OCI-M1 (cell line): ENCODE measurements around the gene ARHGEF1.
"Not testable (repeated sequence)": the region's sequence is repeated elsewhere in the genome, so short reads cannot be mapped to it uniquely, and the experiment has no call there.

Source experiments
- DNase-seq: peaks from one replicate; lab custom pipeline; 2025; lab: John Stamatoyannopoulos, UW

ARHGEF1 gene

DNA sequence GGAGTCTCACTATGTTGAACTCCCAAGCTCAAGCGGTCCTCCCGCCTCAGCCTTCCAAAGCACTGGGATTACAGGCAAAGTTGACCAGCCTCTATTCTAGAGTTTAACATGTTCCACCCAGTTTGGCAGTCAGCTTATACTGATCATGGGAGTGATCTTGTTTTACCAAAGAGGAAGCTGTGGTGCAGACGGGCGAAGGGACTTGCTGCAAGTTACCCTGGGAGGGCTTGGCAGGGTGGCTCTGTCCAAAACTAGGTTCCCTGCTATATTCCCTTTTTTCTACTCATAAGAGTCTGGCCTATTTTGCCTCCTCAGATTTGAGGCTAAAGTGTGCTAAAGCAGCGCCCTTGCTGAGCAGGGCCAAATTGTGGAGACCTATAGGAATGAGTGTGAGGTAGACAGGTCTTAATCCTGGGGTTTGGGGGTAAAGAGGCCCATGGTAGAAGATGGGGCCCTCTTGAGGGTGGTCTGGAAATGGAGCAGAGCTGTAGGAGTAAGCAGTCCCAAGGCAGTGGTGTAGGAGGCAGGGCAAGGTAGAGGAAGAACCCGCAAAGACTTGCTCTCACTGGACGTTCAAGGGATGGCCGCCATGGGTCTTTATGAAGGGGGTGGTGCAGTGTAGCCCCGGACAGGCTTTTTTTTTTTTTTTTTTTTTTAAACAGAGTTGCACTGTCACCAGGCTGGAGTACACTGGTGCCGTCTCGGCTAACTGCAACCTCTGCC, 19.6 kb upstream of the ARHGEF1 start:
- no peak for DNase-seq

DNA sequence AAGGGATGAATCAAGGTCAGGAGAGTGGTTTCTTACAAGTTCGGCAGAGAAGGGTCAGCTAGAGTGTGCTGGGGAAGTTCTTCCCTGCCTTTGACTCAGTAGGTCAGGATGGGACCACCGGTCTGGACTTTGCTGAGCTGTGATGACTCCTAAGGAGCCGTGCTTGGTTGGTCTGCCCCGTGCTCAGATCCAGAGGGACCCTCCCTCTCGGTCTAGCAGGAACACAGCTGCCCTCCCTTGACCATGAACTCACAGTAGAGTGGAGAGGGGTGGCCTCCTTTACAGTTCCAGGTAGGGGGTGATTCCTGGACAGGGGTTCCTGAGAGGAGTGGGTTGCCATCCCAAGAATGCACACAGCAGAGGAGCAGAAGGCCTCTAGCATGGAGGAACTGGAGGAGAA, 18.6 kb upstream of the ARHGEF1 start:
- no peak for DNase-seq

DNA sequence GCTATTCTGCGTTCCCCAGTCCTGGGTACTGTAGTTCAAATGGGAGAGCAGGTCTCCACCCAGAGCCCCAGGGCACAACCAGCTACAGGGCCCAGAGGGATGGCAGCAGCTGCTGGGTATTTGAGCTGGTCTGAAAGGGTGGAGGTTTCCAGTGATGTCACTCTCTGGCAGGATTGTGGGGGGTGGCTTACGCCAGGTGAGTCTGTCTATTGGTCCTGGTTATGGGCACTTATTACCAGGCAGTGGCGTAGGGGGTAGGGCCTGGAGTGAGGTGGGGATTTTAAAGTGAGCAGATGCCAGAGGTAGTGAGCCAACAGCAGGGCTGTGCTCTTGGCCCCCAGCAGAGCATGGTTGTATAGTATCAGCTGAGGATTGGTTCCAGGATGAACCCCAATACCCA, 16.7 kb upstream of the ARHGEF1 start:
- no peak for DNase-seq

DNA sequence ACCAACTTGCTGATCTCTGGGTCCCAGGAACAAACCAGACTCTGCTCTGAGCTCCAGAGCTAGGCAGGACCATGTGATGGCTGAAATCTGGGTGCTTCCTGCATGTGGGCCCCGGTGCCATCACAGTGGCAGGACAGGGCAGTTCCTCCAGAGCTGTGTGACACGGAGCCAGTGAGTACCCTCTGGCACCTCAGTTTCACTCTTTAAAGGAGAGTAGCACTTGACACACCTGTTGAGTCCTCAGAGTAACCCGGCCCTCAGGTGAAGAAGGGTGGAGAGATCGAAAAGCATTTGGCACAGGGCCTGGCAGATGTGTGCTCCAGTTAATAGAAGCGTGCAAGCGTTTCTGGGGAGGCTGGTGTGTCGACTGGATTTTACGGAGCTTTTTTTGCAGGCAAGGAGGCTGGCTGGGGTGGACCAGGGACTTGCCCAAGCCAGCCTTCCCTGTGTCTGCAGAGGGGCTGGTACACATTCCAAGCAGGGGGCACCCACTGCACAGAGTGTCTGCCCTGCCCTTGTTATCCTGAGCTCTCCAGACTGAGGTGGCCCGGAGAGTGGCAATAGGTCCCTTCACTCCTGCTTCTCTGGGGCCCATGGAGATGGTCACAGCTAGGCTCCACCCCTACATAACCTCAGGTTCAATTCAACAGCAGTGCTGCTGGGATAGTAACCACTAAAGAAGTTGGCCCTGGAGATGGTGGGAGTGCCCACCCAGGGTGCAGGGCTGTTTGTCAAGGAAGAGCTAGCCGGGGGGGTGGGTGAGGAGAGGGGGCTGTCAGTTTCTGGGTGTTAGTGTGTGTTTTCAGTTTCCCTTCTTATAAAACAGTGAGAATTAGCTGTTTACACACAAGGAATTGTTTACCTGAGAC, 14.6 kb upstream of the ARHGEF1 start:
- no peak for DNase-seq

DNA sequence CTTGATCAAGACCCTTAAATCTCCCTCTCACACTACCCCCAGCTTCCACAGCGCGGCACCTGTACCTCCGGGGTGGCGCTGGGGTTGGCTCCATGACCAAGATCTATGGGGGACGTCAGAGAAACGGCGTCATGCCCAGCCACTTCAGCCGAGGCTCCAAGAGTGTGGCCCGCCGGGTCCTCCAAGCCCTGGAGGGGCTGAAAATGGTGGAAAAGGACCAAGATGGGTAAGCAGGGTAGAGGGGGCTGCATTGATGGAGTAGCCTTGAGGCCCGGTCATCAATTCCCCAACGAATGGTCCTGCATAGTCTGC, 14.0 kb upstream of the ARHGEF1 start:
- no peak for DNase-seq

DNA sequence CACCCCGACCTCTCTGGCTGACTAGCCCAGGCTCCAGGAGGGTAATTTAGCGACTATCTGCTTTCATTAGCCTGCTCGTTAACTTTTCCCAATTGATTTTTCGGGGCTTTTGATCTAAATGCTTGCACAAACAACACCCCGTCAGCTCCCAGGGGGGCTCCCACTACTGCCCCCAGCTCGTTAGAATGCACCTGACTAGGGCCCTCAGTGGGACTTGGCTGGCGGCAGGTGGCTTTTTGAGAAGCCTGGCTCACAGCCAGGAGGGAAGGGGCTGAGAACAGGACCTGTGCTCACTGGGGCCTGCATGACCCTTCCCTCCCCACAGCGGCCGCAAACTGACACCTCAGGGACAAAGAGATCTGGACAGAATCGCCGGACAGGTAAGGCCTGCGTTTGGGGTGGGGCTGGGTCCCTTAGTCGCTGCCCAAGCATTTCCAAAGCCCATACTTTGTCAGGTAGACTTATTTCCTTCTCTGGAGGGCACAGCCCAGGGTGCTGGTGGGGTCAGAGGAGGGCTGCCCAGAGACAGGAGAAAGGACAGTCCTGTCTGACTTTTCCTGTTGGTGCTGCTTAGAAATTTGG, 13.5 kb upstream of the ARHGEF1 start:
- DNase-seq, result no peak

DNA sequence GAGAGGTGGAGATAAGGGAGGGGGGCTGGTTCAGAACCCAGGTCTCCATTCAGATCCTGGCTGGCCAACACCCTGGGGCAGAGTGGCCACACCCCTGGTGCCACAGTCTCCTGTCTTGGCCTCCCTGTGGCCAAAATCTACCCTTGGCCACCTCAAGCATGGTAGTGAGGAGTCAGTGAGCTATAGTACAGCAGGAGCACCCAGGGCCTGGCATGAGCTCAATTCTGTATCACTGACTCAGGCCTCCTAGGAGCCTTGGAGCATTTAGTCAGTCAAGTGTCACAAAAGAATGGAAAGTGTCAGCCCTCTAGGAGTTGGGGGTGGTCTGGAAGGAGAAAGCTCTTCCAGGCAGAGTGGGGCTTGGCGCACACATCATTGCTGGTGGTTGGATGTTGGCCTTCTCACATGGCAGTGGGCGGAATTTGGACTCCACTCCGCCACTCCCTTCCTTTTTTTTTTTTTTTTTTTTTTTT, 12.5 kb upstream of the ARHGEF1 start:
- no peak for DNase-seq

DNA sequence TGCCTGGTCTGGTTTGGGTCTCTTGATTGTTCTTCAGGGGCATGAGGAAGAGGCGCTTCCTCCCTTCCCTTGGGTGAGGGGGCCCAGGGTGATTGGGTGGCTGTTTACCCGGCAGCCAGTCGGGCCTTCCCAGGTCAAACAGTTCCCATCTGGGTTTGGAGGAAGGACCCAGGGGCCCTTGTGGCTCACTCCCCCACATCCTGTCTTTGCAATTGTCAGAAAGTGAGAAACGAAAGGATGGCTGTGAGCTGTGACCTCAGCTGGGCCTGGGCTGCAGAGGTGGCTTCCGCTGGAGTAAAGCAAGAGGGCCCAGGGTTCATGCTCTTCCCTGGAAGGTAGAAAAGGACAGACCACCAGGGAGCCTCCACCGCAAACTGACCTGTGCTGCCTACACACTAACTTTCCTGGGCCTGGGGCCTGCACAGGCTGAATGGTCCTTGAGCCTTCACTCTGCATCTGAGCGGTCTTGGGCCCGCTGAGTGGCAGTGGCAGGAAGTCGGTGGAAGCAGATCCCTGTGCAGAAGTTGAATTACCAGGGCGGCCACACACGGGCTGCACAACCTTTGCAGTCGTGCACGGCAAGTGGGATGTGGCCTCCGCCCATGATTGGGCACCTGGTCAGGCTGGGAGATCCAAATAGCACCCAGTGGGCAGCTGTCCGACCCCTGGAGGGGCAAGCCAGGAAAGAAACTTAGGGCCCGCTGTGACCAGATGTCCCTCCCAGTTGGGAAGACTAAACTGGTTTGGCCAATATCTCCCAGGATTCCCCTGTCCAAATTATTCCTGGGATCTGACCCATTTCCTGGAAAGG, 11.2 kb upstream of the ARHGEF1 start:
- DNase-seq, result peak; percentile 33

DNA sequence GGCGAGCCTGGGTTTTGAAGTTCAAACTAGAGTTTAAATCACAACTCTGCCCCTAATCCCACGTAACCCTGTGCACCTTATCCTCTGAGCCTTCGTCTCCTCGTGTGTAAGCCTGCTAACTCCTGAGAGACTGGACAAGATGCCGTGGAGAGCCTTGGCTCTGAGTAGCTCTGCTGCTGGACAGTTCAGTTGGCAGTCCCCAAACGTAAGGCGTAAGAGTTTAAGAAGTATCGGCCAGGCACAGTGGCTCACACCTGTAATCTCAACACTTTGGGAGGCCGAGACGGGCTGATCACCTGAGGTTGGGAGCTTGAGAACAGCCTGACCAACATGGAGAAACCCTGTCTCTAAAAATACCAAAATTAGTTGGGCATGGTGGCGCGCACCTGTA, 10.6 kb upstream of the ARHGEF1 start:
- DNase-seq, result peak; percentile 16

DNA sequence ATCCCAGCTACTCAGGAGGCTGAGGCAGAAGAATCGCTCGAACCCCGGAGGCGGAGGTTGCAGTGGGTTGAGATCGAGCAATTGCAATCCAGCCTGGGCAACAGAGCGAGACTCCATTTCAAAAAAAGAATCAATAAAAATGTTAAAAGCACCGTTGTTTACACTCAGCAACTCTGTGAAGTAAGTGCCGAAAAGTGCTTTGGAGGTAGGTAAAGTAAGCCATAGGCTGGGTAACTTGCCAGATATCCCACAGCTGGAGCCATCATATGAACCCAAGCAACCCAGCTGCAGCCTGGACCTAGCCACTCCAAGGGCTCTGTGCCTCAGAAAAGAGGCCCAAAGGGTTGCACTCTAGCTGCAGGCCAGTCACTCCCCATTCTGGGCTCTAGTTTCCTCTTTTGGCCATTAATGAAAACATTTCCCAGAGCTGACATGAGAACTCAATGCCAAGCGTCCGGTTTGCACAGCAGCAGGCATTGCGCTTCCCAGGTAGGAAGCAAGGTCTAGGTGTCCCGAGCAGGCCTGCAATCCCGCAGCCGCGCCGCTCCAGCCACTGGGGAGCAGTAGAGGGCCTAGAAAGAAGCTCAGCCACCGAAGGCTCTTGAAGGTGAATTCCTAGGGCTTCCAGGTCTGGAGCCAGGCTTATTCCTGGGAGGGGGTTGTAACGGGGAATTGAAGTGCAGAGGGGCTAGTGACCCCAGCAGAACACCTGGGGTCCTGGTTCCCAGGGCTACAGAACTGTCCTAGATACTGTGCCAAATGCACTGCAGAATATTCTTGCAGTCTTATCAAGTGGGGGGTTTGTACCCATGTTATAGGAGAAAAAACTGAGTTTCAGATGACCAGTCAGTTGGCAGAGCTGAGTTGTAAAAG, 10.0 kb upstream of the ARHGEF1 start:
- peak; percentile 82 for DNase-seq

DNA sequence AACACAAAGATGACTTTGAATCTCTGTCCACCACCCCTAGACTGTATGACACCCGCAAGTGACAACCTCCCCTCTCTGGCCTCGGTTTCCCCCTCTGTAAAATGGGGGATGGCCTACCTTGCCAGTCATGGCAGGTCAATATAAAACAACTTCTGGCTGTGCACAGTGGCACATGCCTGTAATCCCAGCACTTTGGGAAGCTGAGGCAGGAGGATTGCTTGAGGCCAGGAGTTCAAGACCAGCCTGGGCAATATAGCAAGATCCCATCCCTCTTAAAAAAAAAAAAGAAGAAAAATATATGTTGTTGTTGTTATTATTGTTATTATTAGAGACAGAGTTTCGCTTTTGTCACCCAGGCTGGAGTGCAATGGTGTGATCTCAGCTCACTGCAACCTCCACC, 7.0 kb upstream of the ARHGEF1 start:
- not testable (repeated sequence) for DNase-seq

DNA sequence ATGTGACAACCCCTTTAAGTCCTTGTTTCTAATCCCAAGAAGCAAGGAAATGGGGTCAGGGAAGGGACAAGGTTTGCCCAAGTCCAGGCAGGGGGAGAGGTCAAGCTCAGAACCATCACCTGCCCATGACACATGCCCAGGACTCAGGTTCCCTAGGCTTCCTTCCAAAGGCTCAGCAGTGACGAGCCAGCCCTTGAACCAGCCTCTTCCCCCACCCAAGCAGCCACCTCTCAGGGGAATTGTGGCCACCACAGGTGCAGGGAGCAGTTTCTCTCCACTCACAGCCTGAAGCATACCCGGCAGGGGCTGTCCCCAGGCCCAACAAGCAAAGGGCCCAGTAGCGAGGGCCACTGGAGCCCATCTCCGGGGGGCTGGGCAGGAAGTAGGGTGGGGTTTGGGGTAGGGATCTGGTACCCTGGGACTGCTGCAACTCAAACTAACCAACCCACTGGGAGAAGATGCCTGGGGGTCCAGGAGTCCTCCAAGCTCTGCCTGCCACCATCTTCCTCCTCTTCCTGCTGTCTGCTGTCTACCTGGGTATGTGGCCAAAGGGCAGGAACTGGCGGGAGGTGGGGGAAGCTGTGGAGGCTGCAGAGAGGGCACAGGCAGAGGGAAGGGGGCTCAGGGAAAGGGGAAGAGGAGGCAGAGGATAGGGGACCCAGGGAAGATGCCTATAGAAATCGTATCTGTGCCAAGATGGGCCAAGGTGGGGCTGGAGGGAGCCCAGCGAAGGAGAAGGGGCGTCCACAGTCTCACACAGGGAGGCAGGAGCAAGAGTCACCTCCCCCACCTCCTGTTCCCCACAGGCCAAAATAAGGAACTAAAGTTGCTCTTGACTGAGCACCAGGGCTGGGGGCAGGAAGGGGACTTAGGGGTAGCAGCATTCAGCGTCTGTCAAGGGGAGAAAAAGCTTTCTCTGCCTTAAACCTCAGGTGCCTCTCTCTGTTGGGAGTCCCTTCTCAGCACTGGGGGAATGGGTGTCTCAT, 5.8 kb upstream of the ARHGEF1 start, which contains the start of gene CD79A:
Gene CD79A (plus strand): TSS at position 433 of the 986 bp plus-strand sequence. CDS start 26 bp downstream, at position 459.
- peak; percentile 82 for DNase-seq

DNA sequence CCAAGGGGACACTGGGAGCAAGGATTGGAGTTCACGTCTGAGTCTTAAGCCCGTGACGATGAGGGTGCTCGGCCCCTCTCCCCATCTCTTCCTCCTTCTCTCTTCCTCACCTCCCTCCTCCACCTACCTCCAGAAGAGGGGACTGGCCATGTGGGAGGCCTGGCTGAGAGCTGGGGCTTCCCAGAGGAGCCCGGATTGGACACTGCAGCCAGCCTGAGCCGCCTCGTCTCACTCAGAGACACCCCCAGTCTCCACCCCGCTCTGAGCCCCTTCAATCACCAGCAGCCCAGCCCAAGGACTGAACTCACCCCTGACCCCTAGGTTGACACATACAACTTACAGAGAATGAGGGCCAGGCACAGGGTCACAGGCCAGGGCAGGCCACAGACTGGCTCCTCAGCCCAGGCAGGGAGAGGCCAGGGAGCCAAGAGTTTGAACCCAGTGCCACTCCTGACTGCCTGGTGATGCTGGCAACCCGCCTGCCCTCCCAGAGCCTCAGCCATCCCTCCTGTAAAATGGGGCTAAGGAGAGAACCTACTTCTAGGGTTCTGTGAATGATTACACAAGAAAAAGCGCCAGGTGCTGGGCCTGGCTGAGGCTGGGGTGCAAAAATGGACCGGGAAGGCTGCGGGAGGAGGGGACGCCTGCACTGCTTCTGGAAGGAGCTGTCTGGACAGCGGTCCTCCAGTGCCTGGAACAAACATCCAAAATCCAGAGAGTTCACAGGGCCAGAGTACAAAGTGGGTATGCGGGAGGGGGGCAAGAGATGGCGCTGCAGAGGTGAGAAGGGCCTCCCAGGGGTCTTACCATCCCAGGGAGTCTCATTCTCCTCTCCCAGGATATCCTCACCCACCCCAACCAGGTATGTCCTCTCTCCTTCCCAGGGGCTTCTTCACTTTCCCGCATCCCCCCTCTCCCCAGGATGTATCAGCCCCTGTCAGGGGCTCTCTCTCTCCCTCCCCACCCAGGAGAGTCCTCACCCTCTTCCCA, 4.8 kb upstream of the ARHGEF1 start:
- no peak for DNase-seq

DNA sequence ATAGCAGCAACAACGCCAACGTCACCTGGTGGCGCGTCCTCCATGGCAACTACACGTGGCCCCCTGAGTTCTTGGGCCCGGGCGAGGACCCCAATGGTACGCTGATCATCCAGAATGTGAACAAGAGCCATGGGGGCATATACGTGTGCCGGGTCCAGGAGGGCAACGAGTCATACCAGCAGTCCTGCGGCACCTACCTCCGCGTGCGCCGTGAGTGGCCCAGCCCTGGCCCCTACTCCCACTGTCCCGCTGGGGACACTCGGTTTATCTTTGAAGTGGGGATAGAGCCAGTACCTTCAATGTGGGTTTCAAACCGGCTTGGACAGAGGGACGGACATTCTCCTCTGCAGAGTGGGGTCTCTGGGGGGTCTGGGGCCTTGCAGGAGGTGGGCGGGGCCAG, 3.9 kb upstream of the ARHGEF1 start:
- DNase-seq, result no peak

DNA sequence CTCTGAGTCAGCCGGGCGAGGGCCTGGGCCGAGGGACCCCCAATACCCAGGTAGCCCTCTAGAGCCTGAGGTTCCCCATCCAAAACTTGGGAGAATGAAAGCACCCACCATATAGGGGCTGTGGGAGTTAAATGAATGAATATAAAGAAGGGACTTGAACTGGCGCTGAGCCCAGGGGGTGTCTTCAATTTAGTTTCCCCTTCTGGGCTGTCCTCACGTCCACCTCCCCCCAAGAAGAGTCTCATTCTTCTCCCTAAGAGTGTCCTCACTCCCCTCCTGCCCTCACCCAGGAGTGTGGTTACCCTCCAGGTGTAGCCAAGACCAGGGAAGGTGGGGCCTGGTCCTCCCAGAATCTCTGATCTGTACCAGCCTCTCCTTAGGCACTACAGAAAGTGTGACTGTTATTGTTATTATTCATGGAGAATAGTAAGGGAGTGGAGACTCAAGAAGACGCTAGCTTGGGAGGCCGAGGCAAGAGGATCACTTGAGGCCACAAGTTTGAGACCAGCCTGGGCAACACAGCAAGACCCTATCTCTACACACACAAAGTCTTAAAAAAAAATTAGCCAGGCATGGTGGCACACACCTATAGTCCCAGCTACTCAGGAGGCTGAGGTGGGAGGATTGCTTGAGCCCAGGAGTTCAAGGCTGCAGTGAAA, 3.2 kb upstream of the ARHGEF1 start:
- no peak for DNase-seq

DNA sequence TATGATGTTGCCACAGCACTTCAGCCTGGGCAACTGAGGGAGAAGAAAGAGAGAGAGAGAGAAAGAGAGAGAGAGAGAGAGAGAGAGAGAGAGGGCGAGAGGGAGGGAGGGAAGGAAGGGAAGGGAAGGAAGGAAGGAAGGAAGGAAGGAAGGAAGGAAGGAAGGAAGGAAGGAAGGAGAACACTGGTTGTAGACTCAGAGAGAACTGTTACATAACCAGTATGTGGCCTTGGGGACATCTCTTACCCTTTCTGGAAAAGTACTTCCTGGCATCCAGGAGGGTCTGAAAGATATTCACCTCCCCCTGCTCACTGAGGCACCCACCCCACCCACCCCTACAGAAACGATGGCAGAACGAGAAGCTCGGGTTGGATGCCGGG, 2.7 kb upstream of the ARHGEF1 start:
- no peak for DNase-seq

DNA sequence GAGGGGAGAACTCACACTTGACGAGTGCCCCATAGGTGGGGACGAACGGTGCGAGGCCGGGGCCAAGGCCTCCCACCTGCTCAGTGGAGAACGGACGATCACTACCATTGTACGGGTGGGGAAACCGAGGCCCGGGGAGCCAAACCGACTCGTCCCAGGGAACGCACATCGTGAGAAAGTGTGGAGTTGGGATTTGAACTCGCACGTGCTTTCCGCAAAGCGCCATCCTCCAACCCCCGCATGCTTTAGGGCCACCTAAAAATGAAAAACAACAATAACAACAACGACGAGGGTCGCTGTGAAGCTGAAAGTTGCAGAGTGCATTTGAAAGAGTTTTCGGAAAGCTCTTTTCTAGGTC, 458 bp downstream of the ARHGEF1 start:
- no peak for DNase-seq
